H1 (cell line): Measurements from ENCODE around the gene BOK.

Experiments
- EP300 ChIP-seq, 2 experiments: IDR thresholded peaks; 1 replicate in 1 of 2; 2 replicates in 1 of 2; pipeline ENCODE4 v1.6.1; 2011 to 2012; ENCODE audit warnings: low read depth in 2 of 2, low read length in 2 of 2, mild to moderate bottlenecking in 2 of 2, borderline replicate concordance in 1 of 2, inconsistent platforms in 1 of 2, moderate library complexity in 1 of 2
- JUN ChIP-seq: IDR thresholded peaks from 2 replicates; pipeline ENCODE4 v1.6.1; 2011; ENCODE audit warnings: low read depth, mild to moderate bottlenecking, improper control_type of control experiment, low read length
- KDM4A ChIP-seq: IDR thresholded peaks from one replicate; pipeline ENCODE4 v1.7.1; 2012; ENCODE audit warnings: low read depth, mild to moderate bottlenecking, moderate library complexity, low read length, inconsistent platforms; ENCODE audit not compliant: severe bottlenecking
- POLR2A ChIP-seq, 2 experiments: IDR thresholded peaks; 1 replicate in 1 of 2; 2 replicates in 1 of 2; pipeline ENCODE4 v1.6.1; 2011; ENCODE audit warnings: low read depth in 2 of 2, low read length in 2 of 2, mild to moderate bottlenecking in 2 of 2; ENCODE audit errors: control extremely low read depth in 1 of 2
- POLR2AphosphoS5 ChIP-seq: IDR thresholded peaks from 2 replicates; pipeline ENCODE4 v1.6.1; 2011; ENCODE audit warnings: low read depth, low read length
- RBBP5 ChIP-seq: IDR thresholded peaks from 2 replicates; pipeline ENCODE4 v1.7.1; 2012; ENCODE audit warnings: low read depth, mild to moderate bottlenecking, inconsistent platforms, low read length, moderate library complexity, borderline replicate concordance
- RFX5 ChIP-seq: IDR thresholded peaks from 2 replicates; pipeline ENCODE4 v1.6.1; 2011; ENCODE audit warnings: low read depth, low read length, improper control_type of control experiment, borderline replicate concordance
- SIN3A ChIP-seq, 2 experiments: IDR thresholded peaks in 1 of 2; conservative IDR thresholded peaks in 1 of 2; 2 replicates each; pipeline ENCODE4 v1.6.1; 2011 to 2012; ENCODE audit warnings: low read length in 2 of 2, improper control_type of control experiment in 1 of 2, low read depth in 1 of 2, mild to moderate bottlenecking in 1 of 2
- TAF1 ChIP-seq: IDR thresholded peaks from 2 replicates; pipeline ENCODE4 v1.6.1; 2011; ENCODE audit warnings: mild to moderate bottlenecking, low read depth, low read length
- TCF12 ChIP-seq: IDR thresholded peaks from 2 replicates; pipeline ENCODE4 v1.6.1; 2011; ENCODE audit warnings: low read depth, mild to moderate bottlenecking, low read length
- TEAD4 ChIP-seq: IDR thresholded peaks from 2 replicates; pipeline ENCODE4 v1.6.1; 2012; ENCODE audit warnings: low read depth, low read length, inconsistent platforms, mixed read lengths
- ZNF274 ChIP-seq: IDR thresholded peaks from 2 replicates; pipeline ENCODE4 v1.7.0; 2012; ENCODE audit warnings: low read length, borderline replicate concordance; ENCODE audit errors: extremely low read depth
- TF ChIP-seq, protein P1 (sequence below), 3 experiments: IDR thresholded peaks; 1 replicate in 2 of 3; 2 replicates in 1 of 3; pipeline versions ENCODE4 v1.5.1 to v1.6.1; 2011; ENCODE audit warnings: low read length in 3 of 3, mild to moderate bottlenecking in 3 of 3, inconsistent platforms in 2 of 3, low read depth in 1 of 3, moderate library complexity in 1 of 3; ENCODE audit not compliant: insufficient read depth in 1 of 3; ENCODE audit errors: control extremely low read depth in 1 of 3

DNA sequence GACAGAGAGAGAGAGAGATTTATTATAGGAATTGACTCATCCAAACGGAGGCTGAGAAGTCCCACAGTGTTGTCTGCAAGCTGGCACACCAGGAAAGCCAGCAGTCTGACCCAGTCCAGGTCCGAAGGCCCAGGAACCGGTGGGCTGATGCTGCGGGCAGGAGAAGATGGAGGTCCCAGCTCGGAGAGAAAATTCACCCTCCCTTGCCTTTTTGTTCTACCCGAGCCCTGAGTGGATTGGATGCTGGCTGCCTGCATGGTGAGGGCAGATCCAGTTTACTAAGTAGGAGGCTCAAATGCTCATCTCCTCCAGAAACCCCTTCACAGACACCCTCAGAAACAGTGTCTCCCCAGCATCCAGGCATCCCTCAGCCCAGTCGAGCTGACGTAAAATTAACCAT lies 28.0 kb upstream of the BOK start:
- TF ChIP-seq, protein P1, sequence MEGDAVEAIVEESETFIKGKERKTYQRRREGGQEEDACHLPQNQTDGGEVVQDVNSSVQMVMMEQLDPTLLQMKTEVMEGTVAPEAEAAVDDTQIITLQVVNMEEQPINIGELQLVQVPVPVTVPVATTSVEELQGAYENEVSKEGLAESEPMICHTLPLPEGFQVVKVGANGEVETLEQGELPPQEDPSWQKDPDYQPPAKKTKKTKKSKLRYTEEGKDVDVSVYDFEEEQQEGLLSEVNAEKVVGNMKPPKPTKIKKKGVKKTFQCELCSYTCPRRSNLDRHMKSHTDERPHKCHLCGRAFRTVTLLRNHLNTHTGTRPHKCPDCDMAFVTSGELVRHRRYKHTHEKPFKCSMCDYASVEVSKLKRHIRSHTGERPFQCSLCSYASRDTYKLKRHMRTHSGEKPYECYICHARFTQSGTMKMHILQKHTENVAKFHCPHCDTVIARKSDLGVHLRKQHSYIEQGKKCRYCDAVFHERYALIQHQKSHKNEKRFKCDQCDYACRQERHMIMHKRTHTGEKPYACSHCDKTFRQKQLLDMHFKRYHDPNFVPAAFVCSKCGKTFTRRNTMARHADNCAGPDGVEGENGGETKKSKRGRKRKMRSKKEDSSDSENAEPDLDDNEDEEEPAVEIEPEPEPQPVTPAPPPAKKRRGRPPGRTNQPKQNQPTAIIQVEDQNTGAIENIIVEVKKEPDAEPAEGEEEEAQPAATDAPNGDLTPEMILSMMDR (IDR thresholded peaks at IDR 0.05; ENCODE audit: control extremely low read depth in 1 of 3, insufficient read depth in 1 of 3, low read depth in 1 of 3, low read length in 3 of 3): no peak
- TF ChIP-seq RBBP5 (no peak), TEAD4 (no peak), ZNF274 (no peak), SIN3A (conservative IDR thresholded peaks at IDR 0.05 in 1 of 2, IDR thresholded peaks at IDR 0.05 in 1 of 2; ENCODE audit: low read depth in 1 of 2, low read length in 2 of 2) (no peak), RFX5 (no peak), TCF12 (no peak), POLR2A (IDR thresholded peaks at IDR 0.05; ENCODE audit: control extremely low read depth in 1 of 2, low read depth in 2 of 2, low read length in 2 of 2) (no peak), POLR2AphosphoS5 (no peak), EP300 (IDR thresholded peaks at IDR 0.05; ENCODE audit: borderline replicate concordance in 1 of 2, low read depth in 2 of 2, low read length in 2 of 2) (no peak), KDM4A (no peak), TAF1 (no peak), JUN (no peak)
